NCI-H82 treated with DMSO at 0.1 percent for 48 hours (cell line): ENCODE measurements around the gene TRAK2.
"Not testable (repeated sequence)": the region's sequence is repeated elsewhere in the genome, so short reads cannot be mapped to it uniquely, and the experiment has no call there.

Experiments used
- DNase-seq: peaks from one replicate; lab custom pipeline; 2025; ENCODE audit not compliant: unreplicated experiment; lab: John Stamatoyannopoulos, UW

TRAK2 gene

DNA sequence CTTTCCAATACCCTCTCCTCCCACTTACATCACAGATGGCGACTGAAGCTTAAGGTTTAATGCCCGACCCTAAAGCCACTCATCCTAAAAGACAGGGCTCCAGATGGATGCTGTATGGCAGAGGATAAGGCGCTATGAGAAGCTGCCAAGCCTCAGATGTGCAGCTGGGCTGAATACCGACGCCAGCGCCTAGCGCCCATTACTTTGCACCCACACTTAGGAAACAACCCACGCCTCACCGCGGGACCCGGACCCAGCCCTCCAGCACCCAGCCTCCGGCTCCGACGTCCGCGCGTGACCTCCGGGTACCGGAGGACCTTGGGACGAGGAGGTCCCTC, 335 bp downstream of the TRAK2 start:
- peak; percentile 96 for DNase-seq

DNA sequence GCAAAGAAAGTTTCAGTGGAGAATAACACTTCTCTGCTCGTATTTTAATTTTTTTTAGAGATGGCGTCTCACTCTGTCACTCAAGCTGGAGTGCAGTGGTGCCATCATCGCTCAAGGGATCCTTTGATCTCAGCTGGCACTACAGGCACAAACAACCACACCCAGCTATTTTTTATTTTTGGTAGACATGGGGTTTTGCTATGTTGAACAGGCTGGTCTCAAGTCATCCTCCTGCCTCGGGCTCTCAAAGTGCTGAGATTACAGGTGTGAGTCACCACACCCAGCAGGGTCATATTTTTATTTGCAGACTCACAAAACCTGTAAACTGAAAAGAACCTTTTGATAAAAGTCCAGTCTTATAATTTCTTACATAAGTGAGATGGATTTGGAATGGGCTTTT, 2.6 kb downstream of the TRAK2 start:
- no peak for DNase-seq

DNA sequence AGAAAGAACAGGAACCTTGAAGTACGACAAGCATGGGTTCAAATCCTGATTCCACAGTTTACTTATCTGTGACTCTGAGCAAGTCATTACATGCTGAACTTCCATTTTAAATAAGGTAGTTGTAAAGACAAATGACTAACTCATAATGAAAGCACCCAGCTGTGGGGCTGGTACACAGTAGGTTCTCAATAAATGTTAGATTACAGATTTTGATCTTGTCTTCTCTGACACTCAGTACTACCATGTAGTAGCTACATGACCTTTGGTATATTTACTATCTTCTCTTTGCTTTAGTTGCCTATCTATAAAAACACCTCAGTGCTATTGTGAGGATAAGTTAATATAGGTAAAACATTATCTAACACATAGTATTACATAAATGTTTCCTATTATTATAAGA, 3.2 kb downstream of the TRAK2 start:
- no peak for DNase-seq

DNA sequence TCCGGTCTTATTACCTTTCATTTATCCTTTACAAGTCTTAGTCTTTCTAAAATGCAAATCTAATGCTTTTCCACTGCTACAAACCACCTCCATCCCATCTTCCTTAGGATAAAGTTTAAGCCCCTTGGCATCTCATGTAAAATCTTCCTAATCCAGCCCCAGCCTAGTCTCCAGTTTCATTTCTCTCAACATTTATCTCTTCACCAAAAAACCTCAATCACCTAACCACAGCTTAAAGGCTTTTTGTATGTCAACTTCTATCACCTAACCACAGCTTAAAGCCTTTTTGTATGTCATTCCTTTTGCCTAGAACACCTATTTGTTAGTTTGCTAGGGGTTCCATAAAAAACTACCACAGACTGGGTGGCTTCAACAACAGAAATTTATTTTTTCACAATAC, 4.2 kb downstream of the TRAK2 start:
- DNase-seq: peak; percentile 68

DNA sequence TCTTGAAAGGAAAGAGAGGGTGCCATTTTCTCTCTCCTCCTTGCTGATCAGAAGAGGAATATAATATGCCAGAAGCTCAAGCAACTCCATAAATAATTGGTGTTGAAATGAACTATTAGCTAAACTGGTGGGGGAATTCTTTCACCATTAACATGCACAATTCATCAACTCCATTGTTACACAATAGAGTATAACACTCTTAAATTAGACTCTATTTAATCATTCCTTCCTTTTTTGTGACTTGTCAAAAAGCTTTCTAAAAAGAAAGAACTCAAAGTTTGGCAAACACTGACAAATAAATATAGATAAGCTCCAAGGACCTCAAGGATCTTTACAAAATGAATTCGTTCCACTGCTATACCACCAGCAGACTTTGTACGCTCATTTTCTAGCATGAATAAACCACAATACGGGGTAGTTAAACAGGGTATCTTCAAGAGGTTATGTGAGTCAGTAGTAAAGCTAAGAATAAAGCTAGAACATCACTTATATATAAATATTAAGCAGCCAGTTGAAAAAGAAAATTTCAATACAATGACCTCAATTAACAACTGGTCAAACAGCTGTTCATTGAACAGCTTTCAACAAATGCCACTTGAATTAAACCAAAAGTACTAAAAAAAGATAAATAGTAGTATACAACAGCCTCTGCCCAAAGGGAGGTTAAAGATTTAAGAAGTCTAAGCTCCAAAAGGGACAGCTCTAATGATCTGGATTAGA, 6.4 kb downstream of the TRAK2 start:
- no peak for DNase-seq

DNA sequence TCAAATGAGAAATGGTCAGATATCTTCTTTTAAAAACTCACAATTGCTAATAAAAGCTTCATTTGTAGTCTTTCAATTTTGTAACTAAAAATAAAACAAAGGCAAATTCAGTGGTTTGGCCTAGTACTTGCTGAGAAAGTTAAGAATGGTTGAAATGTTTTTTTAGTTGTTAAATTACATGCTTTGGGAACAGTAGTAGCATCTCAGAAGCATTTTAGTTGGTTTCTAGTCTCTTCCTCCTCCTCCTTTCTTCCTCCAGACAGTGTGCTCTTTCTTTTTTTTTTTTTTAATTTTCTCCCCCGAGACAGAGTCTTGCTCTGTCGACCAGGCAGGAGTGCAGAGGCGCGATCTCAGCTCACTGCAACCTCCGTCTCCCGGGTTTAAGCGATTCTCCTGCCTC, 9.8 kb downstream of the TRAK2 start:
- no peak for DNase-seq

DNA sequence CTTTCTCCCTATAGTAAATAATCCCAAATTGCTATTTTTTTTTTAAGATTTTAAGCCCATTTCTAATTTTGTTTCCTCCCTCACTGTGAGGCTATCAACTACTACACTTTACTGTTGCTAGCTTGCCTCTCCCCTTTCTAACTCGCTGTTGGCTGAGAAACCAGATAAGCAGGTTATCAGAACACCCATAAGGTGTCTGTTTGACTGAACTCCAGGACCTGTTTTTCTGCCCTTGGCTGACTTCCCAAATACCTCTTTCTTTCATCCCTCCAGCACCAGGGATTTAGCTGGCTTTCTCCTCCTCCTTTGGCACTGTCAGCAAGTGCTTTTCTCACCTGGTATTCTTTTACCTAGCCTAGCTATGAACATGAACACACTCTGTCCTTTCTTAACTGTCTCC, 11.1 kb downstream of the TRAK2 start:
- DNase-seq: no peak

DNA sequence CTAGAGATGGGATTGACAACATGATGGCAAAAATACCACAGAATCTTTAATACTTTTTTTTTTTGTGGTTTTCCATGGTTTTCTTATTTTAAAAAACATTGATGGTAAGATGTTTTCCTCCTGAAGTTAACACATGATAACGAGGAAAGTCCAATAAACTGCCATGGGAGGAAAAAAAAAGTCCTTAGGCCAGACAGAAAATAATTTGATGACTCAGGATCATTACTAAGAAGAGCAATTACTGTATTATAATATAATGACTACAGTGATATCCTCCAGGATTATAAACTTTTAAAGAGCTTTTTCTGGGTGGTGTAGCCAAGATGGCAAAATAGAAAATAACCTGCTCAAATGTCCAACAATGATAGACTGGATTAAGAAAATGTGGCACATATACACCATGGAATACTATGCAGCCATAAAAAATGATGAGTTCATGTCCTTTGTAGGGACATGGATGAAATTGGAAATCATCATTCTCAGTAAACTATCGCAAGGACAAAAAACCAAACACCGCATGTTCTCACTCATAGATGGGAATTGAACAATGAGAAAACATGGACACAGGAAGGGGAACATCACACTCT, 11.8 kb downstream of the TRAK2 start:
- not testable (repeated sequence) for DNase-seq

DNA sequence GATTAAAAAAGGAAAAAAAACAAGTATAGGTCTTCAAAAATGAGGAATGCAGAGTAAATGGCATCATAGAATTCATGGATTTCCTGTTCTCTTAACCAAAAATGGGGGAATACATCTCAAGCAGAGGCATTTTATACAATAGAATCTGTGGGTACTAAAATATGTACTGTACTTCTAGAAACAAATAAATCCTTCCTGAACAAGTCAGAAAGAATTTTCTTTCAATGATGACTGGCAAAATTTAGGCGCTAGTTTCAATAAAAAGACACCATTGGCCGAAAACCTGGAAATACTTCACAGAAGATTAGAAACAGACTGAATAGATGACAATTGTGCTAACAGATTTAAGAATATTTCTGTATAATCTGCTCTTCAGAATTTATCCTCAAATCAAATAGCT, 15.1 kb downstream of the TRAK2 start:
- DNase-seq: no peak

DNA sequence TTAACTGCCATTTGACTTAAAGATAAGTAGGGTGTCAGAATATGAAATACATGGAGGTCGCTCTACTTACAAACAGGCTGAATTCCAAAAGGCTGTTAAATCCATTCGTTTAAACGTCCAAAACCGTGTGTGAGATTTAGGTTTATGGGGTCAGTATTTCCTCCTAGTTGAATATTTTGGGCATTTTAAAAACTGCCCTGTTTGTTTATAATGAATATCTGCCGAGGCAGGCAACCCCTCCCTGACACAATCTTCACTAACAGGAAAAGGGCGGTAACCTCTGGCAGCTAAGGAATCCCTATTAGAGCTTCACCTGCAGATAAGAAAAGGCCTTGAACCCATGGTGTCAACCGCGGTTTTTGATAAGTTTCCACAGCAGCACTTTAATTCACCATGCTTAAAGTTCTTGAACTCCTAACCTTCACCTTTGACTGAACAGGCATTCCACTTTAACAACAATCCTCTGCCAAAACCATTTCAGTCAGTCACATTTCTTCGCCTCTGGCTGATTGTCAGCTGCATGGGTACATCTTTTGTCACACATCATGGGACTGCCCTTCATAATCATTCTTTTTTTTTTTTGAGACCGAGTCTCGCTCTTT, 17.8 kb downstream of the TRAK2 start:
- no peak for DNase-seq

DNA sequence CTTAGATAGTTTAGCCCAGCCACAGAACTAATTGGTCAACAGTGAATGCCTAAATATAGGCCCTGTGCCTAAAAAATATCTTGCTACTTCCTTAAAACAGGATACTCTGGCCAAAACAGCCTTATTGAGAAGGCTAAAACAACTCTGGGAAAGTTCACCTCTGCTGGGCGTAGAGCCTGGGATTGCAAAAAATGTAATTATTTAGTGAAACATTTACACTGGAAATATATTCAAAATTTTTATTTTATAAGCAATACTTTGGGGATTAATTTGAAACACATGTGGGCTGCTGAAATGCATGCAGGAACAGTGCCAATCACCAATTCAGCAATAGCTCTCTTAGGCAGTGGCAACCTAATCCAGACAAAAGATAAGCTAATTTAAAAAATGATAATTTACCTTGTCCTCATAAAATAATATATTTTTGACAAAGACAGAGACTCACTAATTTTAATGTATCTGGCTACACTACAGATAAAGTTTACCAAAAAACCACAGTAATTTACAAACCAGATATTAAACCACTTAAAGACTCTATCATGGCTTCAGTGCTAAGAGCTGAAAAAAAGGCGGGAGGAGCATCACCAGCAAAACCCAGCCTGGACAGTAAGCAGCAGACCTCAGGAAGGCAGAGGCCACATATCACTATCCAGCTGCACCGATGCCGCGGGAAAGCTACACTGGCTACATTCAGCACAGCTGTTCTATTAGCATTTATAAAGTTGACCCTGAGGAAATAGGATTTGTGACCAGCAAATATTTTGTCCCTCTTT, 18.5 kb downstream of the TRAK2 start:
- no peak for DNase-seq

DNA sequence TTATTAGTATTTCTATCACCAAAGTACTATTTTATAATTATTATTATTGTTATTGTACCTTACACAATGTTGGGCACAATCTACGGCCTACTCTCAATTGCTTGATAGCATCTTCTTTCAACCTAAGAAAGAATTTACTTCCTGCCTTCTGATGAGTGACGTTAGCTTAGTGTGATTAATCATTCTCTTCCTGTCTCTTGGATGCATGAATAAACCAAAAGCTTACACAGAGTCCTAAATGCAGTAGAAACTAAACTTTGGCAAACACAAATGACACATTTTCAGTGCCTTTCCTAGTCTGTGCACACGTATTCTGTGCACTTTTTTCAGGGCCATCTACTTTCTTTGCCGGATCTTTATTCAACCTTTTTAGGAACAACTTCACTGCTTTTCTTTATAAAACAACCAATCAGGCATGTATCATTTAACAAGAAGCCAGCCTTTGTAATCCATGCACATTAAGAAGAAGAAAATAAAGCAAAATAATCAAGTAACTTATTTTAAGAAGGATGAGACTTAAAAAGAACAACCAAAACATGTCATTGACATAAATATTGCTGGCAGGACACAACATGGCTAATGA, 19.1 kb downstream of the TRAK2 start:
- DNase-seq: no peak

DNA sequence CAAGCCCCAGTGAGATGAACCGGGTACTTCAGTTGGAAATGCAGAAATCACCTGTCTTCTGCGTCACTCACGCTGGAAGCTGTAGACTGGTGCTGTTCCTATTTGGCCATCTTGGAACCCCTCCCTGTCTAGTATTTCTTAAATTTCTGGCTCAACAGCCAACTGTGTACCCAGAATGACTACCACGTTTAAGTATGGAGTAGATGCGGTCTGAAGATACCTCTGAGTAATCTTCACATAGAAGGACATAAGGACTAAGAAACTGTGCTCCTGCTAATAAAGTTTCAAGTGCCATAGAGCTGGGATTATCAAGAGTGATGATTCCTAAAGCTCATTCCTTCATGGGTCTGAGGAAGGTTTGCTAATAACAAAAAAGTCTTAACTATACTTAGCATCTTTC, 20.4 kb downstream of the TRAK2 start:
- no peak for DNase-seq

DNA sequence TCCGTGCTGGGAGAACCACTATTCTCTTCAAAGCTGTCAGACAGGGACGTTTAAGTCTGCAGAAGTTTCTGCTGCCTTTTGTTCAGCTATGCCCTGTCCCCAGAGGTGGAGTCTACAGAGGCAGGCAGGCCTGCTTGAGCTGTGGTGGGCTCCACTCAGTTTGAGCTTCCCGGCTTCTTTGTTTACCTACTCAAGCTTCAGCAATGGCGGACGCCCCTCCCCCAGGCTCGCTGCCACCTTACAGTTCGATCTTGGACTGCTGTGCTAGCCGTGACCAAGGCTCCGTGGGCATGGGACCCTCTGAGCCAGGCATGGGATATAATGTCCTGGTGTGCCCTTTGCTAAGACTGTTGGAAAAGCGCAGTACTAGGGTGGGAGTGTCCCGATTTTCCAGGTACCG, 20.9 kb downstream of the TRAK2 start:
- not testable (repeated sequence) for DNase-seq

DNA sequence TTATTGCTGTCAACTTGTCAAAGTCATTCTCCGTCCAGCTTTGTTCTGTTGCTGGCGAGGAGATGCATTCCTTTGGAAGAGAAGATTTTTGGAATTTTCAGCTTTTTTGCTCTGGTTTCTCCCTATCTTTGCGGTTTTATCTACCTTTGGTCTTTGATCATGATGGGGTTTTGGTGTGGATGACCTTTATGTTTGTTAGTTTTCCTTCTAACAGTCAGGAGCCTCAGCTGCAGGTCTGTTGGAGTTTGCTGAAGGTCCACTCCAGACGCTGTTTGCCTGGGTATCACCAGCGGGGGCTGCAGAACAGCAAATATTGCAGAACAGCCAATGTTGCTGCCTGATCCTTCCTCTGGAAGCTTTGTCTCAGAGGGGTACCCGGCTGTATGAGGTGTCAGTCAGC, 21.4 kb downstream of the TRAK2 start:
- DNase-seq: not testable (repeated sequence)

DNA sequence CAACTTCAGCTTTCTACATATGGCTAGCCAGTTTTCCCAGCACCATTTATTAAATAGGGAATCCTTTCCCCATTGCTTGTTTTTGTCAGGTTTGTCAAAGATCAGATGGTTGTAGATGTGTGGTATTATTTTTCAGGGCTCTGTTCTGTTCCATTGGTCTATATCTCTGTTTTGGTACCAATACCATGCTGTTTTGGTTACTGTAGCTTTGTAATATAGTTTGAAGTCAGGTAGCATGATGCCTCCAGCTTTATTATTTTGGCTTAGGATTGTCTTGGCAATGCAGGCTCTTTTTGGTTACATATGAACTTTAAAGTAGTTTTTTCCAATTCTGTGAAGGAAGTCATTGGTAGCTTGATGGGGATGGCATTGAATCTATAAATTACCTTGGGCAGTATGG, 22.9 kb downstream of the TRAK2 start:
- not testable (repeated sequence) for DNase-seq

DNA sequence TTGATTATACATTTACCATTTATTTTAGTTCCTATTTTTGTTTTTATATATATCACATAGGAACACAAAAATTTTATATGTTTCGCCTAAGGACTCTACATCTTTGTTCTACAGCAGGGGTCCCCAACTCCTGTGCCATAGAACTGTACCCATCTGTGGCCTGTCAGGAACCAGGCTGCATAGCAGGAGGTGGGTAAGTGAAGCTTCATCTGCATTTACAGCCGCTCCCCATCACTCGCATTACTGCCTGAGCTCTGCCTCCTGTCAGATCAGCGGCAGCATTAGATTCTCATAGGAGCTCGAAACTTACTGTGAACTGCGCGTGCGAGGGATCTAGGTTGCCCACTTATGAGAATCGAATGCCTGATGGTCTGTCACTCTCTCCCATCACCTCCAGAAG, 25.3 kb downstream of the TRAK2 start:
- DNase-seq: no peak

DNA sequence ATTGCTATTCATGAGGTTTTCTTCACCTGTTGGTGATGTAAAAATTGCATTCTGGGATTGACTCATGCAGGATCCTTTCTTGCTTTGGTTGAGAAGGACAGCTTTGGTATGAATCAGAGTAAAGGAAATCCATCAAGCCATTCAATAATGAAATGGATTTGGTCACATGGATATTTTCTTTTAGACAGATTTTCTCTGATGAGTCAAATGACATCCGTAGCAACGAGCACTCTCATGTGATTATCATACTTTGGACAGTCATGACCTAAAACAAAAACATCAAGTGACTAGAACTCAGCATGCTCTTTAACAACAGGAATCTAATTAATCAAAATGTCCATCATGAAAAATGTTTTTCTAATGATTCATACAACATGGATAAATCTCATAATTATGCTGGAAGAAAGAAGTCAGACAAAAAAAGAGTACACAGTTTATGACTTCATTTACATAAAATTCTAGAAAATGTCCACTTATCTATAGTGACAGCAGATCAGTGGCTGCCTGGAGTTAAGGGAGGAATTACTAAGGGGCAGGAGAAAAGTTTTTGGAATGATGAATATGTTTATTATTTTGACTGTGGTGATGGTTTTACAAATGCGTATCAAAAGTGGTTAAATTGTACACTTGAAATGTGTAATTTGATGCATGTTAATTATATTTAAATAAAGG, 30.7 kb downstream of the TRAK2 start:
- DNase-seq: no peak

DNA sequence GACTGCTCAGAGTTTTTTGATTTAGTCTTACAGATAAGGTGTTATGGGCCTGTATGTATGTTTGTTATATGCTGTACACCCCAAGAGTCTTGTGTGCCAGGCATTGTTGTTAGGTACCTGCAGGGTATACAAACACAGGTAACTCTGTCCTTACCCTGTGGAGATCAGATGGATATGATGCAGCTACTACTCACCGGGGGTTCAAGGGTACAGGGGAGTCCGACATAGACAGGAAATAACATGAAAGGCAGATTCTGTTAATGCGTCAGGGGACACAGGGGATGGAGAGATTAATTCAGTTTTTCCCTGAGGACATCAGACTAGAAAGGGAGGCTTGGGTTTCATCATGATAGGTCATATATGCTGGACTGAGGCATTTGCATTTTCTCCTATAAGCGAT, 31.3 kb downstream of the TRAK2 start:
- no peak for DNase-seq

DNA sequence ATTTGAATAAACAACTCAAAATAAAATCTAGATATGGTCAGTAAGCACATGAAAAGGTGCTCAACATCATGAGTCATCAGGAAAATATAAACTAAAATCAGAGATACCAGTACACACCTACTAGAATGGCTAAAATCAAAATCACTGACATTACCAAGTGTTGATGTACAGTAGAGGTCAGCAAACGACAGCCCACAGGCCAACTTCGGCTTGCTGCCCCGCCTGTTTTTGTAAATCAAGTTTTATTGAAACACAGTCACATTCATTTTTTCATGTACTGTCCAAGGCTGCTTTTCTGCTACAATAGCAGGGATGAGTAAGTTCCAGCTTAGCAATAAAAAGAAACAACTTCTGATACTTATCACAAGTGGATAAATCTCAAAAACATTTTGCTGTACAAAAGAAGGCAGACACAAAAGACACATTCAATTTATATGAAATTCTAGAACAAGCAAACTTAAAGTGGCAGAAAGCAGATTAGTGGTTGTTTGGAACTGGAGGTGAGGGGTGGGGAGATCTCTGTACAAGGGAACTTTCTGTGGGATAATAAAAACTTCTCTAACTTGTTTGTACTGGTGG, 32.1 kb downstream of the TRAK2 start:
- no peak for DNase-seq

DNA sequence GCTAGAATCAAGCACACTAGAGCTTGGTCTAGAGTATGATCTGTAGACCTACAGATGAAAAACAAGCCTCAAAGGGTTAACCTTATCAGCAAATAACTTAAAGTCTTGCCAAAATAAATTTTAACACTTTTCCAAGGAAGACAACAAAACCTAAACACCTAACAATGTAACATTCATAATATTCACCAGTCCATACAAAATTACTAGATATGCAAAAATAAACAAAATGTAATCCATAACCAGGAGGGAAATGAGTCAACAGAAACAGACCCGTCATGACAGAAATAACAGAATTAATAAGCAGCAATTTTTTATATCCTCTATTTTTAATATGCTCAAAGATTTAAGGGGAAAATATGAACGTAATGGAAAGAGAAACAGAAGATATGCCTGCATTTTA, 36.1 kb downstream of the TRAK2 start:
- no peak for DNase-seq
